ENCODE measurements around the gene PSG6. TPM values are rescaled to one million over a fixed set of nuclear protein-coding genes. Genes with fewer than 3 reads are reported as not detected.
"Not testable (repeated sequence)": the region's sequence is repeated elsewhere in the genome, so short reads cannot be mapped to it uniquely, and the experiment has no call there.

Gene PSG6
- total RNA-seq (not detected), polyA plus RNA-seq (not detected)
- long read RNA-seq, donor 1, partial matches to known transcripts = 0 of 1 reads
- long read RNA-seq, donor 1, other reads (novel, unspliced or antisense) = 0 of 1 reads
- long read RNA-seq, donor 2 = 0 reads
- long read RNA-seq, donor 3 = 0 reads
- long read RNA-seq, donor 4 = 0 reads
- long read RNA-seq, donor 5 = 0 reads
- long read RNA-seq, donor 6 = 0 reads
- long read RNA-seq, donor 7 = 0 reads
- long read RNA-seq, donor 8 = 0 reads
- long read RNA-seq, donor 9 = 0 reads
- long read RNA-seq, donor 10 = 0 reads

- H3K4me3 ChIP-seq; DNase-seq; H3K9me3 ChIP-seq; H3K36me3 ChIP-seq; H3K27me3 ChIP-seq; H3K27ac ChIP-seq; H3K4me1 ChIP-seq; intact Hi-C loops (cut with DNase I; ENCODE audit: low total_unique reads): not testable (repeated sequence)
- WGBS, 5 donors = 38 to 68% (median 50%) methylated on average over 1 of the region's 1 CpG
Measured at GRCh38 chr19:42917634-42918033, at the start of gene PSG6. Gene PSG6, minus strand, starts transcription at chr19:42917894. Its CDS starts 102 bp downstream, at chr19:42917792.

GRCh38 chr19:42965176-42965575 is 47.5 kb upstream of the PSG6 start:
- H3K27me3 ChIP-seq = peaks cover 0 to 6% (median 0%) of the 10 kb centered on the region in 3 donors
- WGBS, 5 donors = 79 to 92% (median 83%) methylated on average over 2 of the region's 2 CpGs
- DNase-seq = no peak
- no peaks in the 10 kb centered on the region for H3K9me3 ChIP-seq
- H3K4me3 ChIP-seq = no peak overlapping the region
- no peaks in the 10 kb centered on the region for H3K4me1 ChIP-seq
- no peak overlapping the region for H3K27ac ChIP-seq
- TF ChIP-seq POLR2AphosphoS5 (IDR thresholded peaks at IDR 0.05) = no peak
- TF ChIP-seq CTCF (IDR thresholded peaks at IDR 0.05) = no peak
- no peak for TF ChIP-seq POLR2A (IDR thresholded peaks at IDR 0.05)
- no peak for TF ChIP-seq EP300 (IDR thresholded peaks at IDR 0.05)
- intact Hi-C loops (cut with DNase I; ENCODE audit: low total_unique reads) = no loop called here
- H3K36me3 ChIP-seq = no peaks in the 10 kb centered on the region

GRCh38 chr19:42961119-42961518 is 43.4 kb upstream of the PSG6 start:
- TF ChIP-seq POLR2AphosphoS5 (IDR thresholded peaks at IDR 0.05) = no peak
- TF ChIP-seq POLR2A (IDR thresholded peaks at IDR 0.05) = no peak
- no peak for TF ChIP-seq CTCF (IDR thresholded peaks at IDR 0.05)
- no peak for TF ChIP-seq EP300 (IDR thresholded peaks at IDR 0.05)
- intact Hi-C loops (cut with DNase I; ENCODE audit: low total_unique reads) = no loop called here
- 80 to 88% (median 83%) methylated on average over 6 of the region's 6 CpGs for WGBS, 5 donors
- H3K9me3 ChIP-seq = no peaks in the 10 kb centered on the region
- peaks cover 0 to 6% (median 0%) of the 10 kb centered on the region in 3 donors for H3K27me3 ChIP-seq
- H3K4me3 ChIP-seq = no peak overlapping the region
- H3K27ac ChIP-seq = no peak overlapping the region
- no peaks in the 10 kb centered on the region for H3K36me3 ChIP-seq
- no peak for DNase-seq
- H3K4me1 ChIP-seq = no peaks in the 10 kb centered on the region

GRCh38 chr19:42952126-42952525 is 34.4 kb upstream of the PSG6 start:
- intact Hi-C loops (cut with DNase I; ENCODE audit: low total_unique reads); H3K36me3 ChIP-seq; H3K9me3 ChIP-seq; DNase-seq; H3K4me3 ChIP-seq; H3K27me3 ChIP-seq; H3K4me1 ChIP-seq; H3K27ac ChIP-seq: not testable (repeated sequence)
- 57 to 68% (median 66%) methylated on average over 4 of the region's 4 CpGs for WGBS, 5 donors

- H3K4me3 ChIP-seq; H3K9me3 ChIP-seq; H3K36me3 ChIP-seq; DNase-seq; H3K27ac ChIP-seq; H3K4me1 ChIP-seq; intact Hi-C loops (cut with DNase I; ENCODE audit: low total_unique reads); H3K27me3 ChIP-seq: not testable (repeated sequence)
- WGBS, 5 donors = 52 to 78% (median 74%) methylated on average over 2 of the region's 2 CpGs
Measured at GRCh38 chr19:42951476-42951875, 33.8 kb upstream of the PSG6 start.

GRCh38 chr19:42942187-42942789 is 24.6 kb upstream of the PSG6 start:
- Histone ChIP-seq H3K27ac (no peak overlapping the region), H3K27me3 (peaks cover 0 to 8% (median 0%) of the 10 kb centered on the region in 3 donors), H3K36me3 (no peaks in the 10 kb centered on the region), H3K9me3 (no peaks in the 10 kb centered on the region), H3K4me3 (no peak overlapping the region), H3K4me1 (no peaks in the 10 kb centered on the region)
- intact Hi-C loops (cut with DNase I; ENCODE audit: low total_unique reads) = no loop called here
- peak in 1 of 7 experiments; percentile 10 for TF ChIP-seq CTCF (IDR thresholded peaks at IDR 0.05)
- TF ChIP-seq POLR2A (IDR thresholded peaks at IDR 0.05) = no peak
- WGBS, 5 donors = 34 to 39% (median 36%) methylated on average over 13 of the region's 13 CpGs
- DNase-seq = peak in 1 of 2 donors; percentile 1

GRCh38 chr19:42937107-42937506 is 19.4 kb upstream of the PSG6 start, which contains the start of gene PSG7:
Gene PSG7, minus strand, starts transcription at chr19:42937207. Its CDS starts 131 bp downstream, at chr19:42937076.
- DNase-seq; intact Hi-C loops (cut with DNase I; ENCODE audit: low total_unique reads): not testable (repeated sequence)

GRCh38 chr19:42934726-42935125 is 17.0 kb upstream of the PSG6 start:
- H3K27me3 ChIP-seq; H3K27ac ChIP-seq; intact Hi-C loops (cut with DNase I; ENCODE audit: low total_unique reads); H3K4me1 ChIP-seq; H3K36me3 ChIP-seq; H3K4me3 ChIP-seq; DNase-seq; H3K9me3 ChIP-seq: not testable (repeated sequence)

More at GRCh38 chr19:42937107-42937506, 19.4 kb upstream of the PSG6 start, which contains the start of gene PSG7:
- not testable (repeated sequence) for H3K4me1 ChIP-seq, H3K9me3 ChIP-seq, H3K4me3 ChIP-seq, H3K27ac ChIP-seq, H3K36me3 ChIP-seq, H3K27me3 ChIP-seq
- 76 to 87% (median 80%) methylated on average over 3 of the region's 3 CpGs for WGBS, 5 donors

Measured in stomach (tissue), 19 donors.